GM19324 (cell line): Measurements from ENCODE around the gene INSC.

Source experiments
- ATAC-seq: cut with Tn5 transposase; IDR thresholded peaks from one replicate; pipeline ENCODE4 v1.9.1; 2021; ENCODE audit warnings: mild to moderate bottlenecking, moderate library complexity; ENCODE audit not compliant: unreplicated experiment, low FRiP score

INSC gene

DNA sequence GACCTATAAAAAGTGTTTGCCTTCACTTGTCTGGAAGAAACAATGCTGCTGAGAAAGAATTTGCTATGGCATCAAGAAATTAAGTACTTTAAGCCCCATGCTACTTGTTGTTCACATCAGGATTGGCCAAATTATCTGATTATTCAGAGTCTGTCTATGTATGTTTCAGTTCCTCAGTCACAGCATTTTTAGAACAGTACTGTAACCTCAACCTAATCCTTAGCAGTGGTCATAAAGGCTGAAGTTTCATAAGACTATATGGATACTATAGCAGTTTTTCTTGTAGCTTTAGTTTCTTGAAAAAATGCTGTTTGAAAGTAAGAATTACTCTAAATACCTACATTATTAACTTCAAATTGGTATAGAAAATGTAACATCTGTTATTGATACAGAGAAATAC, 153.9 kb downstream of the INSC start:
- no peak for ATAC-seq

DNA sequence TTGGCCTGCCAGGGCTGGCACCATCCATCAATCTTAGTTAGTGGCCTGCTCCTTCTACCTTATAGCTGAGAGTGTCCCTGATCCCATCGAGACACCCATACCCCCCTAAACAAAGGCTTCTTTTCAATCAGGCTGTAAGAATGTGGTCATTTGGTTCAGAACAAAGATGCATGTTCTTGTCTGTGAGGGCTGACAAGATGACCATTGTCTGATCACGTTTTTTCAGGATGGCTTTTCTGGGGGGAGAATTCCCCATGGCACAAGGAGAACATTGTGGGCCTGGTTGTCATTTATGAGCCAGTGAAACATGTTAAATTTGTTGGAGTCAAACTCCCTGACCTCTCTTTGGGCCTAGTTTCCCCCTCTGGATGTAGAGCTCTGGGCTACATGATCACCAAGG, 160.4 kb downstream of the INSC start:
- no peak for ATAC-seq

DNA sequence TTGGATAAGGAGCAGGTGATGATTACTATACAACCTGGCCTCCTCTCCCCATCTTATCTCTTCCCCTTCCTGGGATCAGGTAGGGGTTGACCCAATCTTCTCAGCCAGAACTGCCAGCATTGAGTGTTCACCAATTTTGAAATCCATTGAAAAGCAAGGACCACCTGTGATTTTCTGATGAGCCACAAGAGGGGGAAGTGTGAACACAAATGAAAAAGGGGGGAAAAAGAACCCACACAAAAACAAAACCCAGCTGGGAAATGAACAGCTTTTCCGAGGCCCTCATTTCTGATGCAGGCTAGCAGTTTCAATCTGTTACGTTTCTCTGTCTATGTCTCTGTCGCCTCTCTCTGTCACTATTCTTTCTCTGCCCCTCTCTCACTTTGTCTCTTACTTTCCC, 161.9 kb downstream of the INSC start:
- ATAC-seq: no peak

DNA sequence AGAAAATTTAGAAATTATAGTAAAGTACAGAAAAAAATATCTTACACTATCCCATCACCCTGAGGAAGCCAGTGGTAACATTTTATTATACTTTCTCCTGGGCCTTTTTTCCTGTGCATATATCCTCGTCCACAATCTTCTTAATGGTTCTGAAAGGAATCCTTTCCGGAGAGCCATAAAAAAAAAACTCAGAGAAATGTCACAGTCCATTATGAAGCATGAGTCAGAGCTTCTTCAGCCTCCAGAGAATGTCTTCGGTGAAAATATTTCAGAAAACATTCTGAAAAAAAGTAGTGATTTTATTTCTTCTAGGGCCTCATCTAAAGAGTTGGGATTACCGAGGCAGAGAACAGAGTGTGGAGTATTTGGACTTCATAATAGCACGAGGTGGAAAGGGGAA, 163.4 kb downstream of the INSC start:
- no peak for ATAC-seq

DNA sequence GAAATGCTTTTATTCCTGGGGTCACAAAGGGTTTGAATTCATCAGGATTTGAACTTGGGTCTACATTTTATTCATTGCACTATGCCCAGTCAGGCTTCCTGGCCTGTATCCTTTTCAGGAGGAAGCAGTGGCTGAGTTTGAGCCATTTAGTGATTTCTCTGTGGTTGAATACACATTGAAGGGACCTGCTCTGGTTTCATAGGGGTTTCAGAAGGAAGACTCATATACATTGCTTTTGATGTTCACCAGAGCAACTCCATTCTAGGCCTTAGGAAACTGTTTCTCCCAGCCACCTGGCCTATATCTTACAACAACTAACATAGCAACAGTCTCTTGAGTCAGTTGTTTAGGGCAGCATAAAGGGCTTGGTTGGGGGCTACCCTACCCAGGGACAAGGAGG, 165.7 kb downstream of the INSC start:
- no peak for ATAC-seq

DNA sequence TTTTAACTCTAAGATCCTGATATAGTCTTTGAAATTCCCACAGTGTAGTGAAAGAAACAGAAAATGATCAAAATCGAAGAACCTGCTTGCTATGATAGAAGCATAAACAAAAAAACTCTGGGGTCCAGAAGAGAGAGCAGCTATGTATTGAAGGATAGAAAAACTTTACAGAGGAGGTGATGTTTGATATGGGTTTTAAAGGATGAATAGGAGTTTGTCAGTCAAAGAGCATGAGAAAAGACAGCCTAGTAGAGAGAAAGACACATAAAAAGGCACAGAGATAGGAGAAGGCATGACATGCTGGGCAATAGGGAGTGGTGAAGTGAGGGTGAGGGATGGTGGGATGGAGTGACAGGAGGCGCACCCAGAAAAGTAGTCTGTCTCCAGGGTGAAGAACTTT, 168.0 kb downstream of the INSC start:
- ATAC-seq: no peak

DNA sequence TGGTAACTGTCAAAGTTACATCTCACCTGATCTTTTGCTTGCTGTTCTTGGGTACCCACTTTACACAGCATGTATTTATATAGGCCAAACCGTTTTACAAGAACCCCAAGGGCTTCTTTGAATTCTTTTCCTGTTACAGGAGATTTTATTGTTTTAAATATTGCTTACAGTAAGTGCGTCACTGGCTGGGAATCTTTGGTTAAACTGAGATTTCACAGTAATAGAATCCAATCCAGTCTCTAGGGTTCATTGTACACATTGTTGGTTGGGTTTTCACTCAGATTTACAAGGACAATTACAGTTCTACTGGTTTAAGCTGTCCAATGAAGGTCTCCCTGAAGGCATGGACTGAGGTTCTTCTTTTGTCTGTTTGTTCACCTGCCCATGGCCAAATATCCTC, 171.7 kb downstream of the INSC start:
- ATAC-seq: no peak

DNA sequence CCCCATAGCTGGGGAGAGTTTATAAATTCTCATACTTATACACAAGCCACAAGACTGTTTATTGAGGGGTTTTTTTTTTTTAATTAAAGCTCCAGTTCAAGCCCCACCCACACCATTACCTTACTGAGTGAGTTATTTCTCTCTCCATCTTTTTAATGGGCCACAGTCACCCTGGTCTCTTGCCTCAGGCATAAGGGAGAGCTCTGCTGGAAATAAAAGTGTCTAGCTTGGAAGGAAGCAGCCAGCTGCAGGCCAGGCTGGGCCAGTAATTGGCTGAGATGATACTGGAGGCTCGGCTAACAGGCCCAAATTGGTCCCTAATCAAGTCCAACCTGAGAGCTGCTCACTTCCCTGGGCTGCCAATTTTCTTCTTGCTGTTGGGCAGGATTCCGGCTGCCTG, 174.1 kb downstream of the INSC start:
- no peak for ATAC-seq

DNA sequence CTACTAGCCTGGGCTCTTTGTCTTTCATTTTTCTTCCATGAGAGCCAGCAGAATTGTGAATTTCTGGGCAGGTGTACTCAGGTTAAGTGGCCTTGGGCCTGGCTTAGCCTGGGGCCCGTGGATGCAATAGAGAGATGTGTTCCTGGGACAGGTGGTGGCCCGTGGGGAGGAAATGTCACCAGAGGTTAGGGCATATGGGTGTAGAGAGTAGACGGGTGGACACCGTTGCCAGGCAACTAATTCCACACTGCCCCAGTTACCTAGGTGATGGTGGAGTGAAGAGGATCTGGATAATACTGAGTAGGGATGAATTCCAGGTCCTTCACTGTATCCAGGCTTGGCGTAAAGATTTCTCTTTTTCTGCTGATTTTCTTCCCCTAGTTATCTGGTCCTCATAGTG, 175.0 kb downstream of the INSC start:
- ATAC-seq: no peak

DNA sequence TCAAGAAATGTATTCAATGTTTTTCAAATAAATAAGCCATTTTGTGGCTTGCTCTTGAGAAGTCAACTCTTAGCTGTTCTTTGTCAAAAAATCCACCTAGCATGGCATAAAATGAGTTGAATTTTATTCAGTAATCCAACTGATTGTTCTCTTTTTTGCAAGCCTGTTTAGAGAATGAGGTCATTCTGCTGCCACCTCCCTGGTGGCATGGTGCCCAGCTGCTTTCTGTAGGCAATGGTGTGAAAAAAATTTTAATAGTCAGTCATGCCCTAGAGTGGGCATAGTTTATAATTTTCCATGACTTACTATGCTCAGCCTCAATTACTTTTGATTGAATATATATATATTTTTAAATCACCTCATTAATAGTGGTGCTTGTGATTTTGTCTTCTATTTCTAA, 177.2 kb downstream of the INSC start:
- ATAC-seq: no peak

DNA sequence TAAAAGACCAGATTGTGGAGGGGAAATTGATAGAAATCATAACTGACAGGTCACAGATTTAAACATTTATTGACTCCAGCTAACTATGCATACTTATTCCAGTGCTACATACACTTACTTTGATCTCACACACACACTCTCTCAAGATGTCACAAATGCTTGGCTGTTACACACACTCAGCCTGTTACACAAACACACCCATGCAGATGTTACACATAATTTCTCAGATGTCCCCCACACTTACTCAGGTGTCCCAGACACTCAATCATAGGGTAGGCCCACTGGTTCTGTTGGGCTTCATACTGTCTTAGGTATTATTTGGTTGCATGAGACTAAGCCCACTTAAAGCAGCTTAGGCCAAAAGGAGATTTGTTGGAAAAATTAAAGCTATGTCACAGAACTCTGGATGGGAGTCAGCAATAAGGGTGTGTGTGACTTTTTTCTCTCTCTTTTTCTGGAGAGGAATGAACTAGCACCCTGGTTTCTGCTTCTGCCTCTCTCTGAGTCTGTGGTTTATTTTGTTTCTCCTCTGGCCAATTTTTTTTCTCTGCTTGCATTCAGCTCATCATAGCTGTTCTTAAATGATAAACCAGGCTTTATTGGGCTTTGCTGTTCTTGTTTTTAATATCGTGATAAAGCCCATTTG, 179.4 kb downstream of the INSC start:
- ATAC-seq: no peak

DNA sequence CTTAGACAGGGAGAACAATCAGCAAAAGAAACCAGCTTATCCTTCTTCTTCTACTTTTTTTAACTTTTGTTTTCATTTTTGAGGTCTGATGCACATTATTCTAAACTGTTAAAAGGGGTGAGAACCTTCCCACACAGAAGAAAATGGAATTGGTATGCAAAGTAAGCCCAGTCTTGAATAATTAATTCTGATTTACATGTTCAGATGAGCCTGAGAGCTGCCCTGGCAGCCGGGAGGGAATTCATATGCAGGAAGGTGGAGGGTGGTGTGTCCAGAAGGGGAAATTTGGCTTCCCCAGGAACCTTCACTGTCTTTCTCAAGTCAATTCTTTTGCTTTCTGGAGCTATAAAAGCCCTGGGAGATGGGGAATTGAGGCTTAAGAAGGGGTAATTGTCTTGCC, 181.0 kb downstream of the INSC start:
- no peak for ATAC-seq
